Upper lobe of right lung (tissue), 1 donor: ENCODE data around the gene TTBK1. TPM values are rescaled to one million over a fixed set of nuclear protein-coding genes. Genes with fewer than 3 reads are reported as not detected.

ENCODE experiments used
- ATAC-seq: fragments of 200-7000 bp; cut with Tn5 transposase; one replicate; pipeline ENCODE4 v1.9.1; 2020; ENCODE audit warnings: mild to moderate bottlenecking, moderate library complexity
- DNase-seq: peaks from one replicate; pipeline ENCODE4 v3.0.0-alpha.2; 2020
- H3K27ac ChIP-seq: fragments of 200-600 bp; one replicate; pipeline ENCODE4 v1.8.0; 2022
- H3K27me3 ChIP-seq: fragments of 200-600 bp; one replicate; pipeline ENCODE4 v1.8.0; 2022; ENCODE audit warnings: mild to moderate bottlenecking
- H3K36me3 ChIP-seq: fragments of 200-600 bp; one replicate; pipeline ENCODE4 v1.8.0; 2022
- H3K4me1 ChIP-seq: fragments of 200-600 bp; one replicate; pipeline ENCODE4 v1.8.0; 2022
- H3K4me3 ChIP-seq: fragments of 200-600 bp; one replicate; pipeline ENCODE4 v1.8.0; 2022; ENCODE audit warnings: mild to moderate bottlenecking
- H3K9me3 ChIP-seq: fragments of 200-600 bp; one replicate; pipeline ENCODE4 v1.8.0; 2022
- CTCF ChIP-seq: fragments of 200-600 bp; IDR thresholded peaks from one replicate; pipeline ENCODE4 v1.8.0; 2022; ENCODE audit warnings: antibody characterized with exemption
- intact Hi-C: fragments of 100-400 bp; cut with DNase I; formaldehyde crosslinking; loops from one replicate; pipeline ENCODE4 v1.11.0; 2022
- total RNA-seq: library from RNA; stranded (reverse); fragmentation: NEBNext Ultra II Directional; extraction: Animal tissue kit (Norgen Biotek cat#: 25700); gene quantifications from one replicate; pipeline ENCODE4 v1.2.1, GENCODE V29; 2021
- donor health status: DM: no; HTN: yes; CAD: no; lungs with severe emphysema.

The TTBK1 gene
- total RNA-seq, 1 donor from 2014 or later: 0.17 TPM

- H3K9me3 ChIP-seq: no peaks in the 10 kb centered on the region
- peaks cover 41% of the 10 kb centered on the region for H3K27me3 ChIP-seq
- no peak for DNase-seq
- no peak for ATAC-seq
- H3K4me1 ChIP-seq: no peaks in the 10 kb centered on the region
- no peaks in the 10 kb centered on the region for H3K36me3 ChIP-seq
- intact Hi-C loops: no loop called here
- H3K4me3 ChIP-seq: no peak overlapping the region
- H3K27ac ChIP-seq: no peak overlapping the region
- TF ChIP-seq CTCF: no peak
Observed at GRCh38 chr6:43280234-43280633, 37.0 kb downstream of the TTBK1 start.

- intact Hi-C loops: no loop called here
- Histone ChIP-seq H3K36me3 (no peaks in the 10 kb centered on the region), H3K27ac (no peak overlapping the region), H3K4me1 (no peaks in the 10 kb centered on the region), H3K27me3 (peaks cover 34% of the 10 kb centered on the region), H3K4me3 (no peak overlapping the region), H3K9me3 (no peaks in the 10 kb centered on the region)
- DNase-seq (no peak), ATAC-seq (no peak)
- no peak for TF ChIP-seq CTCF
Observed at GRCh38 chr6:43282060-43282459, 38.8 kb downstream of the TTBK1 start.

- no peak for DNase-seq
- TF ChIP-seq CTCF: no peak
- H3K9me3 ChIP-seq: no peaks in the 10 kb centered on the region
- H3K36me3 ChIP-seq: no peaks in the 10 kb centered on the region
- no peak overlapping the region for H3K27ac ChIP-seq
- no peak overlapping the region for H3K4me3 ChIP-seq
- no peak for ATAC-seq
- intact Hi-C loops: no loop called here
- peaks cover 33% of the 10 kb centered on the region for H3K27me3 ChIP-seq
- H3K4me1 ChIP-seq: no peaks in the 10 kb centered on the region
Observed at GRCh38 chr6:43282636-43283513, 39.6 kb downstream of the TTBK1 start.

GRCh38 chr6:43283514-43283901 lies 40.2 kb downstream of the TTBK1 start:
- H3K9me3 ChIP-seq: no peaks in the 10 kb centered on the region
- ATAC-seq (no peak), DNase-seq (no peak)
- intact Hi-C loops: no loop called here
- H3K27ac ChIP-seq: no peak overlapping the region
- TF ChIP-seq CTCF: no peak
- H3K4me1 ChIP-seq: no peaks in the 10 kb centered on the region
- no peaks in the 10 kb centered on the region for H3K36me3 ChIP-seq
- no peak overlapping the region for H3K4me3 ChIP-seq
- H3K27me3 ChIP-seq: peaks cover 33% of the 10 kb centered on the region

GRCh38 chr6:43283905-43284304 lies 40.6 kb downstream of the TTBK1 start:
- Histone ChIP-seq H3K9me3 (no peaks in the 10 kb centered on the region), H3K27ac (no peak overlapping the region), H3K36me3 (no peaks in the 10 kb centered on the region), H3K4me1 (no peaks in the 10 kb centered on the region), H3K4me3 (no peak overlapping the region), H3K27me3 (peaks cover 33% of the 10 kb centered on the region)
- no peak for ATAC-seq
- DNase-seq: no peak
- intact Hi-C loops: no loop called here
- TF ChIP-seq CTCF: no peak
